SK-N-SH (cell line): ENCODE measurements around the gene GNPTAB. TPM values are rescaled to one million over a fixed set of nuclear protein-coding genes. Genes with fewer than 3 reads are reported as not detected.

ENCODE experiments used
- CTCF ChIA-PET: fragments of 300-600, 350-600 bp; formaldehyde crosslinking; extraction: SDS; loops from one replicate; lab custom pipeline; 2021; lab: Yijun Ruan, JAX
- POLR2A ChIA-PET: fragments of 350-600 bp; sonication (Branson Sonifier 250); formaldehyde crosslinking; extraction: SDS; loops from one replicate; lab custom pipeline; 2020; ENCODE audit warnings: antibody characterized with exemption, inconsistent platforms; lab: Yijun Ruan, JAX
- DNase-seq: peaks from one replicate; pipeline ENCODE4 v3.0.0; 2012
- H2AFZ ChIP-seq: fragments of 200-600 bp; sonication (generic); 2 replicates; pipeline ENCODE4 v1.8.1; 2016; ENCODE audit warnings: antibody characterized with exemption, mild to moderate bottlenecking, low read depth
- H3F3A ChIP-seq: fragments of 200-600 bp; sonication (generic); replicated peaks from 2 replicates; pipeline ENCODE3; 2016; ENCODE audit warnings: antibody characterized with exemption, mild to moderate bottlenecking; ENCODE audit not compliant: insufficient read depth
- H3K27ac ChIP-seq, 2 experiments: fragments of 200-500 bp in 1 of 2; fragments of 200-600 bp in 1 of 2; sonication (Bioruptor generic) in 1 of 2; sonication (generic), shearing (Covaris generic) in 1 of 2; 2 replicates each; pipeline versions ENCODE4 v1.5.1 to v1.6.1; 2014 to 2016; ENCODE audit warnings: low read depth in 2 of 2, inconsistent platforms in 1 of 2, low read length in 1 of 2, mild to moderate bottlenecking in 1 of 2, mixed read lengths in 1 of 2
- H3K27me3 ChIP-seq: fragments of 200-600 bp; sonication (generic), shearing (Covaris generic); 2 replicates; pipeline ENCODE4 v1.6.1; 2016; ENCODE audit warnings: mixed run types; ENCODE audit not compliant: insufficient read depth
- H3K36me3 ChIP-seq, 2 experiments: fragments of 200-500 bp in 1 of 2; fragments of 200-600 bp in 1 of 2; sonication (Bioruptor generic) in 1 of 2; sonication (generic) in 1 of 2; replicated peaks in 1 of 2; 2 replicates each; pipeline versions ENCODE3 to v1.5.1; 2014 to 2016; ENCODE audit warnings: low read length in 1 of 2, mild to moderate bottlenecking in 1 of 2; ENCODE audit not compliant: insufficient read depth in 2 of 2, control insufficient read depth in 1 of 2
- H3K4me1 ChIP-seq, 2 experiments: fragments of 200-500 bp in 1 of 2; fragments of 200-600 bp in 1 of 2; sonication (Bioruptor generic) in 1 of 2; sonication (generic), shearing (Covaris generic) in 1 of 2; 2 replicates each; pipeline versions ENCODE4 v1.5.1 to v1.6.1; 2014 to 2016; ENCODE audit warnings: low read depth in 1 of 2, low read length in 1 of 2, mixed run types in 1 of 2; ENCODE audit not compliant: insufficient read depth in 2 of 2, control insufficient read depth in 1 of 2
- H3K4me2 ChIP-seq: fragments of 200-600 bp; sonication (generic), shearing (Covaris generic); 2 replicates; pipeline ENCODE4 v1.6.1; 2017; ENCODE audit warnings: mixed run types
- H3K4me3 ChIP-seq, 2 experiments: fragments of 200-500 bp in 1 of 2; fragments of 200-600 bp in 1 of 2; sonication (Bioruptor generic) in 1 of 2; sonication (generic), shearing (Covaris generic) in 1 of 2; 2 replicates each; pipeline versions ENCODE4 v1.5.1 to v1.8.1; 2014 to 2016; ENCODE audit warnings: low read depth in 2 of 2, inconsistent platforms in 1 of 2, low read length in 1 of 2, mild to moderate bottlenecking in 1 of 2, mixed read lengths in 1 of 2, moderate library complexity in 1 of 2
- H3K79me2 ChIP-seq: fragments of 200-600 bp; sonication (generic); 2 replicates; pipeline ENCODE4 v1.8.1; 2017; ENCODE audit warnings: mild to moderate bottlenecking; ENCODE audit not compliant: insufficient read depth
- H3K9ac ChIP-seq: fragments of 200-600 bp; sonication (generic); 2 replicates; pipeline ENCODE4 v1.6.1; 2017; ENCODE audit warnings: mixed run types
- H3K9me2 ChIP-seq: fragments of 200-600 bp; sonication (generic); 2 replicates; pipeline ENCODE4 v1.6.1; 2017; ENCODE audit warnings: mixed run types
- H3K9me3 ChIP-seq: fragments of 200-600 bp; sonication (generic); 2 replicates; pipeline ENCODE4 v1.6.1; 2017; ENCODE audit warnings: mixed run types, mild to moderate bottlenecking, moderate library complexity
- H4K20me1 ChIP-seq: fragments of 200-600 bp; sonication (generic); 2 replicates; pipeline ENCODE4 v1.6.1; 2017; ENCODE audit warnings: mild to moderate bottlenecking, mixed run types; ENCODE audit not compliant: insufficient read depth
- FOXM1 ChIP-seq: IDR thresholded peaks from 2 replicates; pipeline ENCODE4 v1.4.0; 2012; ENCODE audit warnings: low read depth, mild to moderate bottlenecking
- GABPA ChIP-seq: IDR thresholded peaks from 2 replicates; pipeline ENCODE4 v1.4.0; 2012; ENCODE audit warnings: low read depth, mild to moderate bottlenecking
- GATA2 ChIP-seq: sonication (generic); formaldehyde crosslinking; IDR thresholded peaks from 2 replicates; pipeline ENCODE4 v1.5.0; 2020; ENCODE audit warnings: mild to moderate bottlenecking, missing genetic modification reagents
- IRF3 ChIP-seq: fragments of 150-350 bp; IDR thresholded peaks from 2 replicates; pipeline ENCODE4 v1.6.1; 2016; ENCODE audit warnings: mild to moderate bottlenecking, low read depth, low read length
- MEF2A ChIP-seq: IDR thresholded peaks from 2 replicates; pipeline ENCODE4 v1.4.0; 2012; ENCODE audit warnings: low read depth, borderline replicate concordance
- MXI1 ChIP-seq: IDR thresholded peaks from 2 replicates; pipeline ENCODE4 v1.6.1; 2012; ENCODE audit warnings: mild to moderate bottlenecking, low read depth, low read length, improper control_type of control experiment
- NFIC ChIP-seq: IDR thresholded peaks from 2 replicates; pipeline ENCODE4 v1.4.0; 2012; ENCODE audit warnings: borderline replicate concordance
- POLR2AphosphoS5 ChIP-seq: IDR thresholded peaks from 2 replicates; pipeline ENCODE4 v1.6.1; 2012; ENCODE audit warnings: low read depth, low read length
- RAD21 ChIP-seq: IDR thresholded peaks from 2 replicates; pipeline ENCODE4 v1.6.1; 2012; ENCODE audit warnings: mild to moderate bottlenecking, low read length
- REST ChIP-seq: IDR thresholded peaks from 2 replicates; pipeline ENCODE4 v1.6.1; 2012; ENCODE audit warnings: mild to moderate bottlenecking, low read depth, low read length, moderate library complexity
- RFX5 ChIP-seq: IDR thresholded peaks from 2 replicates; pipeline ENCODE4 v1.6.1; 2012; ENCODE audit warnings: mild to moderate bottlenecking, improper control_type of control experiment, low read length
- SIN3A ChIP-seq: IDR thresholded peaks from 2 replicates; pipeline ENCODE4 v1.6.1; 2012; ENCODE audit warnings: low read depth, mild to moderate bottlenecking, low read length, moderate library complexity, borderline replicate concordance
- SMC3 ChIP-seq: IDR thresholded peaks from 2 replicates; pipeline ENCODE4 v1.6.1; 2012; ENCODE audit warnings: low read depth, low read length, improper control_type of control experiment
- TAF1 ChIP-seq: IDR thresholded peaks from 2 replicates; pipeline ENCODE4 v1.6.1; 2012; ENCODE audit warnings: low read depth, mild to moderate bottlenecking, low read length, moderate library complexity, borderline replicate concordance
- TCF12 ChIP-seq: IDR thresholded peaks from 2 replicates; pipeline ENCODE4 v1.4.0; 2012
- USF1 ChIP-seq: IDR thresholded peaks from 2 replicates; pipeline ENCODE4 v1.4.0; 2012; ENCODE audit warnings: low read depth, borderline replicate concordance
- USF2 ChIP-seq: fragments of 150-350 bp; IDR thresholded peaks from 2 replicates; pipeline ENCODE4 v1.6.1; 2017; ENCODE audit warnings: antibody characterized with exemption, low read length, low read depth, borderline replicate concordance
- ZBTB33 ChIP-seq: IDR thresholded peaks from 2 replicates; pipeline ENCODE4 v1.4.0; 2012; ENCODE audit warnings: low read depth, borderline replicate concordance
- WGBS: methylation state at CpG from one replicate; pipeline ENCODE4 v1.1.6; 2017; ENCODE audit warnings: low lambda C conversion rate; 5-methylcytosine and 5-hydroxymethylcytosine counted together
- polyA plus RNA-seq, 3 experiments: library from polyadenylated mRNA; depleted of rRNA; stranded (reverse); fragments of >200 nt; gene quantifications; 2 replicates each; pipeline ENCODE4 v1.2.3, GENCODE V29; 2012

The GNPTAB gene
- polyA plus RNA-seq, 1 of the 3 experiments (the other 2 are of a cell fraction): 18.8 TPM

GRCh38 chr12:101732318-101732717 is 98.4 kb downstream of the GNPTAB start:
- H3K36me3 ChIP-seq: peaks cover 7 to 29% of the 10 kb centered on the region in 2 experiments
- CTCF ChIA-PET: no interaction called here
- H3K27ac ChIP-seq: no peak overlapping the region
- no peak overlapping the region for H3K4me3 ChIP-seq
- H3K9ac ChIP-seq: no peak overlapping the region
- peaks cover under 1% of the 10 kb centered on the region for H3F3A ChIP-seq
- H2AFZ ChIP-seq: no peak overlapping the region
- POLR2A ChIA-PET: no interaction called here
- no peaks in the 10 kb centered on the region for H4K20me1 ChIP-seq
- no peak for DNase-seq
- H3K9me2 ChIP-seq: no peaks in the 10 kb centered on the region
- H3K27me3 ChIP-seq: no peaks in the 10 kb centered on the region
- H3K4me1 ChIP-seq: no peaks in the 10 kb centered on the region; a peak in 1 of 4 replicates
- no peaks in the 10 kb centered on the region for H3K9me3 ChIP-seq
- no peaks in the 10 kb centered on the region for H3K79me2 ChIP-seq
- TF ChIP-seq SIN3A (no peak), GABPA (no peak), USF1 (no peak), REST (no peak), FOXM1 (no peak), IRF3 (no peak), GATA2 (no peak), RAD21 (no peak), RFX5 (no peak), NFIC (no peak), POLR2AphosphoS5 (no peak), MEF2A (no peak), MXI1 (no peak), SMC3 (no peak)
- 88% methylated on average over 1 of the region's 1 CpG for WGBS
- no peak overlapping the region for H3K4me2 ChIP-seq

GRCh38 chr12:101729842-101730241 is 100.9 kb downstream of the GNPTAB start:
- Histone ChIP-seq H3K4me3 (no peak overlapping the region), H3K27ac (no peak overlapping the region), H3K4me1 (no peaks in the 10 kb centered on the region; a peak in 1 of 4 replicates), H2AFZ (no peak overlapping the region), H3K27me3 (no peaks in the 10 kb centered on the region), H3K79me2 (no peaks in the 10 kb centered on the region), H3K9ac (no peak overlapping the region), H3K36me3 (peaks cover 14 to 27% of the 10 kb centered on the region in 2 experiments), H3K9me3 (no peaks in the 10 kb centered on the region), H3F3A (no peaks in the 10 kb centered on the region), H3K9me2 (no peaks in the 10 kb centered on the region), H4K20me1 (no peaks in the 10 kb centered on the region), H3K4me2 (no peak overlapping the region)
- DNase-seq: no peak
- POLR2A ChIA-PET: no interaction called here
- CTCF ChIA-PET: interaction anchor here (1.1 kb wide), 1 partner anchor 44 kb away, joined by 3 read pairs; no protein-coding TSS in a partner anchor
- no peak for TF ChIP-seq USF2
- TF ChIP-seq ZBTB33: no peak
- no peak for TF ChIP-seq TAF1
- no peak for TF ChIP-seq NFIC
- no peak for TF ChIP-seq TCF12
